Measurements from ENCODE around the gene KDR.

Gene KDR

DNA sequence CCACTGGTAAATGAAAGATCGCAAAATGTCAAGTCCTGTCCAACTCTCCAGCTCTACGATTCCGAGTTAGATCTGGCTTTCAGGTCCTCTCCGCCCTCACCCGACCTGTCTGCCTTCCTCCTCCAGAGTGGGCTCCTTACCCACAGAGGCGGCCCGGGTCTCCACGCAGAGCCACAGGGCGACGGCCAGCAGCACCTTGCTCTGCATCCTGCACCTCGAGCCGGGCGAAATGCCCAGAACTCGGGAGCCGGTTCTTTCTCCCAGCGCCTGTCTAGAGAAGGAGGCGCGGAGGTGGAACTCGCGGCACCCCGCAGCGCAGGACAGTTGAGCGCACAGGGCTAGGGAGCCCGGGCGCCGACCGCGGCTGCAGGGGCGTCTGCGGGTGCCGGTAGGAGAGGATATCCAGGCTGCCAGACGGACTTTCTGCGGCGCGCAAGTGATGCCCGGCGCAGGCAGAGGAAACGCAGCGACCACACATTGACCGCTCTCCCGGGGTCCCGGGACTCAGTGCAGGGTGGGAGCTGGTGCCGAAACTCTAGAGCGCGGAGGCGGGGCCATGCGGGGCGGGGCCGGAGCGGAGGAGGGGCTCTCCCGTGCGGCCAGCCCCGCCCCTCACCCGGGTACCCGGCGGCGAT lies at the start of gene KDR:
KDR (minus strand) TSS at position 509 of the 635 bp plus-strand sequence; CDS start at position 207, 302 bp downstream.
- peak in 12 of 56 donors; percentile 2 to 62 (median 6) for DNase-seq

DNA sequence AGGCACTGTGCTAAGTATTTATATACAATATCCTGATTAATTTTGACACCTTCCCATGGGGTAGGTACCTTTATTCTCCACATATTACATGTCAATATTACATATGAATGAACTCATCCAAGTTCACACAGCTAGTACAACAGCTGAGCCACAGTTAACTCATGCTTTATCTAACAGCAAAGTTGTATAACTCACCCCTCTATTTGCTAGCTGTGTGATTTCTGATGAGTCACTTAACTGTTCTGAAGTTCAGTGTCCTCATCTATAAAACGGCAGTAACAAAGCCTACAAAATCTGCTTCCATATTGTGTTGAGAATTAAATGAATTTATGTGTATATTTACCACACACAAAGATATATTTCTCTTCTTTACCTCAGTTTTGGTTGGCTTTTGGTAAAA lies 48.2 kb upstream of the KDR start:
- DNase-seq: no peak

DNA sequence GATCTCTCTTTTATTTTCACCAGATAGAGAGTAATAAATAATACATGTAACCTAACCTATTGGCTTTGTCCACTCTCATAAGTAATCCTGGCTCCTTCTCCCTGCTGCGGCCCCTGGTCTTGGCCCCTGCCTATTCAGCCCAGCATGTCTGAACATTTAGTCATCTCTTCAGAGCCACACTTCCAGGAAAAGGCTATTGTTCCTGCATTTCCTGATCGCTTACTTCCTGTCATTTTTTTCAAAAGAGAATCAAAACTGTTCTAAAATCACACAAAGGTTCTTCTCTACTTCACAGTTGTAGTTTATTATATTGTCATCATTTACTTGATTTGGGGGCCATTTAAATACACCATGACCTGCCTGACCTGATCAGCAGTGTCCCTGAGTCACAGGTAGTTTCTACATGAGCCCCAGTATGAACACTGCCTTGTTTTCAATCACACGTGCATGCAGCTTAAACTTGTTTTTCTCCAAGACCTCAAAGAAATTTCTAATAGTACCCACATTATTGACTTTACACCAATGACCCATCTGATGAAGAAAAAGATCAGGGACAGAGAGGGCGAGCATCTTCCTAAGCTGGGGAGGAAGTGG lies 47.4 kb upstream of the KDR start:
- no peak for DNase-seq

DNA sequence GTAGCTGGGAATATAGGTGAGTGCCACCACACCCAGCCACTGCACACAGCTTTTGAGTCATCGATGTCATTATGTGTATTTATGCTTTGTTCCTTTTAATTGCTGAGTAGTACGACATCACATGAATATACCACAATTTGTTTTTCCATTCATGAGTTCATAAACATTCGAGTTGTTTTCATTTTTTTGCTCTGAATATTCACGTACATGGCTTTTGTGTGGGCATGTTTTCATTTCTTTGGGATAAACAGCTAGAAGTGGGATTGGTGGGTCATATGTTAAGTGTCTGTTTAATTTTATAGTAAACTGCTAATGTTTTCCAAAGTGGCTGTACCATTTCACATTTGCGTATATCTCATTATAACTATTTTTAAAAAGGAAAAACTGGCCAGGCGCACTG lies 45.1 kb upstream of the KDR start:
- DNase-seq: no peak

DNA sequence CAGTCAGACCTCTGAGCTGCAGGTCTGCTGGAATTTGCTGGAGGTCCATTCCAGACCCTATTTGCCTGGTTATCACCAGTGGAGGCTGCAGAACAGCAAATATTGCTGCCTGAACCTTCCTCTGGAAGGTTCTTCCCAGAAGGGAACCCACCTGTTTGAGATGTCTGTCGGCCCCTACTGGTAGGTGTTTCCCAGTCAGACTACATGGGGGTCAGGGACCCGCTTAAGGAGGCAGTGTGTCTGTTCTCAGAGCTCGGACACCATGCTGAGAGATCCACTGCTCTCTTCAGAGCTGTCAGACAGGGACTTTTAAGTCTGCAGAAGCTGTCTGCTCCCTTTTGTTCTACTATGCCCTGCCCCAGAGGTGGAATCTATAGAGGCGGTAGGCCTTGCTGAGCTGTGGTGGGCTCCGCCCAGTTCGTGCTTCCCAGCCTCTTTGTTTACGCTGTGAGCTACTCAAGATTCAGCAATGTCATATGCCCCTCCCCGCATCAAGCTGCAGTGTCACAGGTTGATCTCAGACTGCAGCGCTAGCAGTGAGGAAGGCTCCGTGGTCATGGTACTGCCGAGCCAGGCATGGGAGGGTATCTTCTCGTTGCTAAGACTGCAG lies 44.1 kb upstream of the KDR start:
- no peak for DNase-seq

DNA sequence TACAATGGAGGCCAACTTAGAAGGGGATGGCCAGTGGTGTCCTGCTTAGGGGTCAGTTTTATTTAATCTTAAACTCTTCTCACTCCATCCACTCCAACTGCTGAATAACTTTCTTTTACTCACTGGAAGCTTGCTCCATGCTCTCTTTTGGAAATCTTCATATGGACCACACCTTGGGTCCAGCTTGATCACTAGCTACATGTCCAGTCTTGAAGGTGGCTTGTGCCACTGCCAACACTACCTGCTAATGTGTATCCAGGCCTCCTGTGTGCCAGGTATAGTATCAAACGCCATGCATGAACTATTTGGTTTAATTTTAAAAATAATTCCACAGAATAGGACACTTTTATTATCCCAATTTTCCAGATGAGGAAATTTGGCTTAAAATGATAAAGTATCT lies 37.0 kb upstream of the KDR start:
- no peak for DNase-seq

DNA sequence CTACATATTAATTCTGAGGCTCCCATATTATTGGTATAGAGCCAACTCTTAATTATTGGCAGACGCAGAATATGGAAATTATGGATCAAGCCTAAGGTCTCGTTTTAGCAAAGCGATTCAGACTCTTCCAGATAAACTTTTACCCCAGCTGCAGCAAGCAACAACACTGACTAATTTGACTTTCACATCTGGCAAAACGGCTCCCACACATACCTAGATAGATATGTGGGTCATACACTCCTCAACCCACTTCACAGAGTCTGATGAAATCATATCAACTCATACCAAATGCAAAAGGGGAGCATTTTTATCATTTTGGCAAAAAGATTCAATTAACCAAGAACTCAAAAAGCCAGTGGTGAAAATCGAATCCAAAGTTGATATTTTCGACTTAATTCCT lies 36.3 kb upstream of the KDR start:
- no peak for DNase-seq

DNA sequence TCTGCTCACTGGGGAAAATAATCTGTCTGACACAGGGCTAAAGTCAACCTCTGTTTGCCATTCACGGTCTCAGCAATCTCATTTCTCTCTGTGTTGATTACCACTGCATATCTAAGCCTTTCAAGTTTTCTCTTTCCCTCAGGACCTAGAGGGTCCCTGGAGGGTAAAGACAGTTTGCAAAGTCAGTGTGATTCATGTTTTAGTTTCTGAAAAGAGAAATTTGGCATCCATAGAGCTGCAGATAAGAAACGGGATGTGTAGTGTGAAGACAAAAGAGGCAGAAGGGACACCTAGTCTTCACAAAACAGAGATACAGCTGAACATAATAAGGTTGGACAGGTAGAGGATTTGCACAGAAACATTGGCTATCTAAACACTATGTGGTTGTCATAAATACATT lies 34.5 kb upstream of the KDR start:
- DNase-seq: no peak

DNA sequence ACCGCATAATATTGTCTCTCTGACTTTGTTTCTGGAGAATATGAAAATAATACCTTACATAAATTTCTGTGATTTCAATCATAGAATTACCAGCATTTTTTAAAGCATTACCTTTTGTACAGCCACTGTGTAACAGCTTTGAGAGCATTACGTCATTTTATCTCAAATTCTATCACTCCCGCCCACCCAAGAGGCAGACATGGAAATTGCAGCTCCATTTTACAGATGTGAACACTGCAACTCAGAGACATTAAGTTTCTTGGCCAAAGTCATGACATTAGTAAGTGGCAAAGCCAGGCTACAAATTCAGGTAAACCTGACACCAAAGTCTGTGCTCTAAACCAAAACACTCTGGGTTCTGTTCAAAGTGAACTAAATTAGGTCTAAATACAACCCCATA lies 33.6 kb upstream of the KDR start:
- DNase-seq: no peak

DNA sequence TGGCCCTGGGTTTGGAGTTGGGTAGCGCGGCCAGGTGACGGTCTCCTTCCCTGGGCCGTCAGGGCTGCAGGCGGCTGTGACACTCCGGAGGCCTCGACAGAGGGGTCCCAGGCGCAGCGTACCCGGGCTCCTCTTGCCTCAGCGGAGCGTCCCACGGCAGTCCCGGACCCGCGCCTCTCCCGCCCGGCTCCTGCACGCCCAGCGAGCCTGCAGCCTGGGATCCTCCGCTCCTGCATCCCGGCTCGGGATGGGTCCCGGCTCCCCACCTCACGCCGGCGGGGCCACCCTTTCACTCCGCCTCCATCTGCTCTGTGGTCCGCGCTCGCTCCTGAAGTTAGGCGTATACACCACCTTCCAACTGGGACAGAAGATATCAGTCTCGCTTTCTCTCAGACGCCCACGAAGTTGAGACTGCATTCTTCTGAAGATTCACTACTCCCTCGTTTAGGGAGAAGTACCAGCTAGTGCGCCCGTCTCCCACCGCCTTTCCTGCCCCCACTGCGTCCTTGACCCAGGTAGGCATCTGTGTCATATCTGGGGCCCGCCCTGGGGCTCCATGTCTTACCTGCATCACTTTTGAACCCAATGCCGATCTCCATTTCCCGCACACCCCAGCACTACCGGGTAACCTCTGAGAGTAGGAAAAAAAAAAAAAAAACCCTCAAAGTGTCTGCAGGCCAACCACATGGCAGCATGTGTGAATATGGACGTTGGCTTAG lies 32.3 kb upstream of the KDR start:
- no peak for DNase-seq

DNA sequence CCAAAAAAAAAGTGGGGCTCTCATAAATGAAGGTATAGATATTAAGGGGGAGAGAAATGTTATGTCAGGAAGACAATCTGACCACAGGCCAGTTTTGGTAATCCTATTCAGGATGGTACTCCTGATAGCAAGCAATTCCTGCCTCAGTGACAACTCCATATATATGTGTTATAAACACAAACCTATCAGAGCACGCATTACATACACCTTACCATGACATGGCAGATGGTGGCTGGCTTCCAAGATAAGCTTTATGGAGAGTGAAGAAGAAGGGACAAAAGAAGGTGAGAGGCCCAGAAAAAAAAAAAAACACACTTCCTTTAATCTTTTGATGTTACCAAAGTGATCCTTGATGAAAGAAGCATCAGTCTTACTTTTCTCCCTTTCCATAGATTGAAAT lies 29.5 kb upstream of the KDR start:
- no peak for DNase-seq

DNA sequence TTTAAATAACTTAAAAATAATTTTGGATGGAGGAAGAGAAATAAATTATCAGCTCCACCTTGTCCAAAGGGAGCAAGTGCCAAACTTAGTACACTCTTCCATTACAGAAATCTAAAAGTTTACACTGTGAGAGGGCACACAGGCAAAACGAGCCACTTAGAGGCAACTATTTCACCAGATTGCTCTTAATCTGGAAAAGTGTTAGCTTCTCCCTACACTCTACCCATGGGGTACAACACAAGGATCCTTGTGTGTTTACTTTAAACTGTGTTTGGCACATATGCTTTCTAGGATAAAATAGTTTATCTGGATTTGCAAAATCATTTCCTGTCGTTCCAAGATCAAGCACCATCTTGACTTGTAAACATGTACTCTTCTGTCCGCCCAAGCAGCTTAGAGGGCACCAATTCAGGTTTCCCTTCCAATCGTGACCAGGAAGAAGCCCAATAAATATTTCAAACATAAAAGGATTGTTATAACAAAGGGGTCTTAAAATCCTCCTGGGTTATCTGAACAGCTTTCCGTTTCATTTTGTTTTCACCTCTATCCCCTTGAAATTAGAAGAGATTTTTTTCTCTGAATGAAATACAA lies 29.0 kb upstream of the KDR start:
- no peak for DNase-seq

DNA sequence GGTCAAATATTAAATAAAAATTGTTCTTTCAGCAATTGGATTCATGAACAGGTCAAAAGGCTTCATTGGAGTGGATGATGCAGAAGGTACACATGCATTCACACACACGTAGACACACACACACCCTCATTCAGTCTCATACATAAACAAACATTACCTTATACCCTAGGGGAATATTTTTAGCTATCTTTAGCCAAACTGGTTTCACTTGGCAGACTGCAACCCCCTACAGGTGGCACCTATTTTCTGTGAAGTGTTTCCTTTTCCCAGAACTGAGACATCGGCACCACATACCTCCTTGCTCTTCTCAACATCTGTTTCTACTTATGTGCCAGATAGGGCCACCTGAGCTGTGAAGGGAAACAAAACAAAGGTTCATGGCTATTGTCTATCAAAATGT lies 18.5 kb upstream of the KDR start:
- no peak for DNase-seq

DNA sequence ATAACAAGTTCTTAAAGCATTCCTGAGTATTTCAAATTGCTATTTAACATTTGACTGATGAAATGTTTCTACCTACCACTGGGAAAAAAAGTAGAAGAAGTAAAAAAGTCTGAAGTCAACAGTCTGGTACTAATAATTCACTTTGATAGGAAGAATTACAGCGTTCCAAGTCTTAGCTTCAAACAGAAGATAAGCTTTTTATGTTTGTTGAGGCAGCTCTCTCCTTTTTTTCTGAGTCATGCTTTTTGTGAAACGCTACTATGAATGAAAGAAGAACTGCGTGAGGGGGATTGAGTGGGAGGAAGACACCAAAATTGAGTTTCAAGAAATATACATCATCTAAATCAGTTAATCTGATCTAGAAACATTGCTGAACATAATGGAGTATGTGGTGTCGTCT lies 13.0 kb upstream of the KDR start:
- no peak for DNase-seq

DNA sequence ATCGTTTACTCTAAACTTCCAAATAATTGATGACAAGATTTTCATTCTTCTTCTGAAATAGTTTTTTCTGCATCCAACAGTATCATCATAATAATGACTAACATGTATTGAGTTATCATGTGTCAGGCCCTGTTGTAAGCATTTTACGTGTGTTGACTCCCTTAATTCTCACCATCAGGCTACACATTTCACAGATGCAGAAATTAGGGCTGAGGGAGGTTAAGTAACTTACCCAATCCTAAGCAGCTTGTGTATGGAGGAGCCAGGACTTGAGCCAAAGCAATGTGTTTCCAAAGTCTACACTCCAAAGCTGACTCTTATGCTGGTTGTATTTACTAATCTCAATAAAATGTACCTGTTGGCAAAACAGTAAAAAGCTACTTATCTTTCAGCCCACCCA lies 11.2 kb upstream of the KDR start:
- DNase-seq: no peak

DNA sequence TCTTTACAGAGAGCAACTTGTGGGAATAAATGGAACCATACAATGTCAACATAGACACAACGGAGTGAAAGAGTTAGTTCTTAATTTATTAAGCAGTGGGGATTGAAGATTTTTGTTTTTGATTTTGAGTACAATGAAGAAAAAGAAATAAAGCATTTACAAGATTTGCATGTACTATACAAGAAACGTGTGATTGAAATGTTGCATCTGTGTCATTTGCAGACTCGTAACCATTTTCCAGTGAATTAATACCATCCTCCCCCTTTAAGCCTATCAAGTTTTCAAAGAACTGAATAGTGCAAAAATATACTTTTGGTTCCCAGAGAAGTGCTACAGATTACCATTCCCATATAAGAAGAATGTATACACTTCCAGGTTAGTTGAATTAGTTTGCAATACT lies 8.6 kb upstream of the KDR start:
- DNase-seq: no peak

DNA sequence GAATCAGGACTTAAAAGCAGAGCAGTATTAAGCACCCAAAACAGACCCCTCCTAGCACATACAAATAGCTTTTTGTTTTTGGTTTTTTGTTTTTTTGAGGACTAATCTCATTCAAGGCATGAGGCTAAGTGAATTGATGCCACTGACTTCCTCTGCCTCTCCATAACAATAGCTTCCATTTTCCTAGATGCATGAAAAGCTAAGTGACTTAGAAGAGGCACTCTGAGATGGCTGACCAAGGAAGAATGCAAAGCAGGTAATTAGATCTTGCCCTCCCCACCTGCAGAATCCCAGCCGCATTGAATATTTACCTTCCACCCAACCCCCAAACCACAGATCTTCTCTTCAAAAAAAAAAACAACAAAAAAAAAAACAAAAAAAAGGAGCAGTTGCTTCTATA lies 7.4 kb upstream of the KDR start:
- no peak for DNase-seq

DNA sequence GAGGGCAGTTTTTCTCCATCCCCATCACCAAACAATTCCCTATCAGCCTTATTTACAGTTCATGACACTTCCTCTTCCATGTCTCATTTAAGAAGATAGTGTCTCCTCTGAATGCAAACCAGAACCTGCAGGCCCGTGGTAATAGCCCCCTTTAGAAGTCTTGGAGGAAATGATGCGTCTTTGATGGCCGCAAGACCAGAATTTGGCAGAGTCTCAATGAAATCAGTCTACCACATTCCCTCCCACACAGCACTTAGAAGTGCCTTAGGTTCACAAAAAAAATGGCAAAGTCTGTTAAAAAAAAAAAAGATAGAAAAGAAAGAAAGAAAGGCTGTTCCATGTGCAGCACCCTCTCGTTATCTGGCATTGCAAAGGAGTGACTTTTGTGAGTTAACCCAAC lies 2.1 kb upstream of the KDR start:
- DNase-seq: no peak

DNA sequence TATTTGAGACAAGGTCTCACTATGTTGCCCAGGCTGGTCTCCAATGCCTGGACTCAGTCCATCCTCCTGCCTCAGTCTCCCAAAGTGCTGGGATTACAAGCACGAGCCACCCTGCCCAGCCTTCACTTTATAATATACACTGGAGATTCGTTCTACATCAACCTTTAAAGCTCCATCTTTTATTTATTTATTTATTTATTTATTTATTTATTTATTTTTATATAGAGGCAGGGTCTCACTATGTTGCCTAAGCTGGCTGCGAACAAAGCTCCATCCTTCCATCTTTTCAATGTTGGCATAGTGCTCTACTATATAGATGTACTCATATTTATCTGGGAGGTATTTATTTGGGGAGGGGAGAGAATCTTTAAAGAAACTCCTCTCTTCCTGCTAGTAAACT lies 1.7 kb upstream of the KDR start:
- DNase-seq: no peak

DNA sequence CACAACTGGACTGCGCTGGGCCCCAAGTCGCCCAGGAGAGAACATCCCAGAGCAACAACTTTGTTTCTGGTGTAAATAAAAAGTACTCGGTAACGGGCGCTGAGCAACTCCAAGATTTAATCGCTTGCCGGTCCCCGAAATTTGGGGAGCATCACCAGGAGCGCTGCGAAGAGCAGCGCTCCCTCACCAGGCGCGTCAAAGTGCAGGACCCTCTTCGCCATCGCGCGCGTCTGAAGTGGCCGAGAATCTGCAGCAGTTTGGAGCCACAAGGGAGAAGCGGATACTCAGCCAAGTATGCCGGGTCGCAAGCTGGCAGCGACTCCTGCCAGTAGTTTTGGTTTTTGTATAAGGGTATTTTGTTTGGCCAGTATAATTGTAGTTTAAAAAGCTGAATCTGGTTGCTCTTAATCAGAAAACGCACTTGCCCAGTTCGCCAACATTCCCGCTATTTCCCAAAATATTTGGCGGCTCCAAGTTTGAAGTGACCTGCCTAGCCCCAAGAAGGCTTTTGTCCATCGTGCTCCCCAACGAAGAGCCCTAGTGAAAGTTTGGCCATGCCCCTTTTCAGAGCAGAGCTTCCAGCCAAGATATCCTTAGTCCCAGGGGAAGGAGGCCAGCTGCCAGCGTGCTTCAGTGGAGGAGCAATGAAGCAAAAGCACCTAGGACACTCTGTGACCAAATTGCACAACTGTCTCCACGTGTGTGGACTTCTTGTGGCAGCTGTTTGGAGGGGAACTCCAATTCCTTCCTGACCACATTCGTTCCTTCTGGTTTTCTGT lies 557 bp upstream of the KDR start:
- peak in 5 of 56 donors; percentile 2 to 27 (median 6) for DNase-seq

DNA sequence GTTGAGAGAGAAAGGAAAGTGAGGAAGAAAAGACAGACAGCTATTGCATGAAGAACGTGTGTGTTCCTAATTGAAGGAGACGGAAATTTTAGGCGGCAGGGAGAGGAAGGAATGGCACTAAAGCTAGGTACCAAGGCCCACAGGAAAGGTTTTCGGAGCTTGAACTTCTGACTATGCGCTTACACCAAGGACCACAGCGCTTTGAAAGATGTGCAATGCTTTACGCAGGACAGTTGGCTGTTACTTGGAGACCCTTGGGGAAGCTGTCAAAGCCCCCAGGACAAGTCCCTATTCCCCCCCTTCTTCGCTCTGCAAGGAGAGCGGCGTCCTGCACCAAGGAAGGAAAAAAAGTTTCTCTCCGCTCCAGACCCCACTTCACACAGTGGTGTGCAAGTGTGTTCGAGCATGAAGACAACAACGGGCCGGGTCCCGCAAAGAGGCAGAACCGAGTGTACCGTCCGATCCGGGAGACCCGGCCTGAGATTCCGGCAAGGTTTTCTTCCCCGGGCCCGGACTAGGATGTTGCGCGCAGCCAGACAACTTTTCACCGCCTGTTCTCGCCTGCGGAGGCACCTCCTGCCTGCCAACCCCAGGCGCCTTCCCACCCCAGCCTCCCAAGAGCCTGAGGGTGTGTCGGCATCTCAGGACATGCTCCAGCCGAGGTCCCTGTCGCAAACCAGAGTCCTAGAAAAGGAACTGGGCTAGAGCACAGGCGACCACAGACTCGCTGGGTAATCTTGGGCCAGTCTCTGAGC lies 896 bp downstream of the KDR start:
- DNase-seq: peak in 1 of 56 donors; percentile 7

All from amygdala (tissue), 56 donors.